SK-N-SH treated with all-trans-retinoic acid at 6 μM for 48 hours (cell line): ENCODE measurements around the gene CELSR3.

ENCODE experiments used
- CREB5 ChIP-seq: fragments of 250-450 bp; sonication (Bioruptor Pico); IDR thresholded peaks from 2 replicates; pipeline ENCODE4 v1.5.1; 2020; ENCODE audit warnings: low read depth, mild to moderate bottlenecking, moderate library complexity
- TSHZ2 ChIP-seq: fragments of 250-450 bp; sonication (Bioruptor Pico); IDR thresholded peaks from 2 replicates; pipeline ENCODE4 v1.5.0; 2020; ENCODE audit warnings: mild to moderate bottlenecking, moderate library complexity

- TF ChIP-seq TSHZ2 (no peak), CREB5 (no peak)
Measured at GRCh38 chr3:48697952-48698351, 35.3 kb upstream of the CELSR3 start.
